ENCODE data around the gene KDM5A. TPM values are rescaled to one million over a fixed set of nuclear protein-coding genes. Genes with fewer than 3 reads are reported as not detected.
A peak's percentile ranks its signal among the peaks of the same experiment; 100 is the strongest.

KDM5A gene
- total and polyA plus RNA-seq, 4 donors, result 6.2 to 101 (median 36.1) TPM

DNA sequence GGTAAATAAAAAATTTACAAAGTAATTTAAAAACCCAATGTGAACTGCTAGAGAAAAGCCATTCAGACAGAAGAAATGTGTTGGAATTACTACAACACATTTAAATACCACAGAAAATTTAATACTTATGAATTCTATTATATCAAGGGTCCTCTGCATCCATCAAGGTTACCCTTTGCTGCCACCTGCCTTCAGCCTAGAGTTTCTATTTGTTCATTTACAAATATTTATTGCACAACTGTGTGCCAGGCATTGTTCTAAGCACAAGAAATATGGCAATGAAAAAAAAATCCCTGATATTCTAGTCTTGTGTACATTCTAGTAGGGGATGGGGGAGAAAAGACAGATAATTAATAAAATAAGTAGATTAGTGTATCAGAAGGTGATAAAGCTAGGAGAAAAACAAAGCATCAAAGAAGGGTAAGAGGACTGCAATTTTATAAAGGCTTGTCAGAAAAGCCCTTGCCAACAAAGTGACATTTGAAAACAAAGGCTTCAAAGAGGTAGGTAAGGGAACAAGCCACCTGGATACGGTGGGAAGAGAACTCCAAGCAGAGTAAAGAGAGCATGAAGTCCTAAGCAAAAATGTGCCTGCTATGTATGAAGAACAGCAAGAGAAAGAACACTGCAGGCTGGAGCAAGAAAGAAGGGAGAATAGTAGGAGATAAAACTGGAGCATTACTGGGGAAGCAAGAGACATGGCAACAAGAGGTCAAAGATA, 67.4 kb downstream of the KDM5A start:
- H3K4me3 ChIP-seq, result no peak overlapping the region
- ATAC-seq (ENCODE audit: insufficient read depth, low FRiP score) (no peak), DNase-seq (peak; percentile 28 to 54 (median 42))
- WGBS, 2 donors, result 87 to 96% methylated on average over 1 of the region's 1 CpG
- H3K36me3 ChIP-seq (ENCODE audit: control insufficient read depth in 4 of 4, insufficient read depth in 4 of 4, low read length in 4 of 4), result peaks cover 31 to 60% (median 45%) of the 10 kb centered on the region in 4 donors
- no peaks in the 10 kb centered on the region for H3K27me3 ChIP-seq (ENCODE audit: control insufficient read depth in 3 of 3, insufficient read depth in 3 of 3, low read length in 2 of 3)
- H3K9me3 ChIP-seq (ENCODE audit: control insufficient read depth in 4 of 4, insufficient read depth in 3 of 4, low read length in 3 of 4), result no peaks in the 10 kb centered on the region
- TF ChIP-seq, protein P1, sequence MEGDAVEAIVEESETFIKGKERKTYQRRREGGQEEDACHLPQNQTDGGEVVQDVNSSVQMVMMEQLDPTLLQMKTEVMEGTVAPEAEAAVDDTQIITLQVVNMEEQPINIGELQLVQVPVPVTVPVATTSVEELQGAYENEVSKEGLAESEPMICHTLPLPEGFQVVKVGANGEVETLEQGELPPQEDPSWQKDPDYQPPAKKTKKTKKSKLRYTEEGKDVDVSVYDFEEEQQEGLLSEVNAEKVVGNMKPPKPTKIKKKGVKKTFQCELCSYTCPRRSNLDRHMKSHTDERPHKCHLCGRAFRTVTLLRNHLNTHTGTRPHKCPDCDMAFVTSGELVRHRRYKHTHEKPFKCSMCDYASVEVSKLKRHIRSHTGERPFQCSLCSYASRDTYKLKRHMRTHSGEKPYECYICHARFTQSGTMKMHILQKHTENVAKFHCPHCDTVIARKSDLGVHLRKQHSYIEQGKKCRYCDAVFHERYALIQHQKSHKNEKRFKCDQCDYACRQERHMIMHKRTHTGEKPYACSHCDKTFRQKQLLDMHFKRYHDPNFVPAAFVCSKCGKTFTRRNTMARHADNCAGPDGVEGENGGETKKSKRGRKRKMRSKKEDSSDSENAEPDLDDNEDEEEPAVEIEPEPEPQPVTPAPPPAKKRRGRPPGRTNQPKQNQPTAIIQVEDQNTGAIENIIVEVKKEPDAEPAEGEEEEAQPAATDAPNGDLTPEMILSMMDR (IDR thresholded peaks at IDR 0.05; ENCODE audit: control extremely low read depth, extremely low read depth), result no peak
- no peaks in the 10 kb centered on the region for H3K4me1 ChIP-seq (ENCODE audit: control insufficient read depth in 5 of 5, insufficient read depth in 5 of 5, low read length in 5 of 5)
- H3K9ac ChIP-seq (ENCODE audit: insufficient read depth in 1 of 2, low read length in 2 of 2), result no peak overlapping the region
- no peak overlapping the region for H3K27ac ChIP-seq (ENCODE audit: low read depth in 1 of 2, low read length in 1 of 2)

DNA sequence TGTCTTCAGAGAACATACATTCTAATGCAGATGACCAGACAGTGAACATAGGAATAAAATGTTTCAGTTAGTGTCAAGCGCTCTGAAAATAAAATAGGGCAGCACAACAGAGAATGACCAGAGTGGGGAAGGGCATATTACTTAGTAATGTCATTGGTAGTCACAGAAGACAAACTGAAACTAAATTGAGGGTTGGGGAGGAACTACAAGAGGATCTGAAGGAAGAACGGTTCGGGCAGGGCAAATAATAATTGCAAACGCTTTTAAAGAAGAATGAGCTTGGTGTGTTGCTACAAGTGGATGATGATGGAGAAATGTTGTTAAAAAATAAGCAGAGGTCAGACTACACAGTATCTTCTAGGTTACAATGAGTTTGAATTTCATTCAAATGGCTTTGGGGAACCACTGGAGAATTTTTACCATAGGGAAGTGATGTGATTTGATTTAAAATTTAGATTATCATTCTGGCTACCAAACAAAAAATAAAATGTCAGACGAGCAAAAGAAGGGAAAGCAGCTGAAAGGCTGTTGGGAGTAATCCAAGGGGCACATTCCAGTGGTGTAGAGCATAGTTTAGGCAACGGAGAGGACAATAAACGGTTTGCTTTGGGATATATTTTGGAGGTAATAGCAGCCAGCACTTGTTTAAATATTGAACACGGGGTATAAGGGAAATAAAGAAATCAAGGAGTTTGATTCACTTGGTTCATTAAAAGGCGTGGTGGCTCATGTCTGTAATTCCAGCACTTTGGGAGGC, 70.2 kb downstream of the KDM5A start:
- no peak for ATAC-seq (ENCODE audit: insufficient read depth, low FRiP score)
- WGBS, 2 donors, result 72 to 84% methylated on average over 9 of the region's 9 CpGs
- TF ChIP-seq, protein P1 (IDR thresholded peaks at IDR 0.05; ENCODE audit: control extremely low read depth, extremely low read depth), result no peak

DNA sequence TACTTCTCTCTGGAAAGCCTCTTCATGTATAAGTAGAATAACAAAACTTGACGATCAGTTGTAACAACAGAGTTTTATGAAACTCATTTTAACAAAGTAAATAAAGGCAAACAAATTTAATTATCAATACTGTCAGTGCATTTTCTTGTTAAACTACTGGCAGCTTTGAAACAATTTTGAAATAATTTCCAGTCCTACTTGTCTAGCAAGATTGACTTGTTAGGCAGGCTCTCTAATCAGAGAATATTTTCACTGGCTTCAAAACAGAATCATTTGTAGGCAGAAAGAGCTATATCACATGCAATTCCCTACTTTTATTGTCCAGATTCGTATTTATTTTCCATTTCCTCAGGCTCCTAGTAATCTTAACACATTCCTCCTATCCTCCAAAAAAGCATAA, 80.6 kb downstream of the KDM5A start:
- WGBS, 2 donors, result 72 to 88% methylated on average over 2 of the region's 2 CpGs
- ATAC-seq (ENCODE audit: insufficient read depth, low FRiP score) (no peak), DNase-seq (peak in 2 of 3 donors; percentile 19 to 25)
- H3K36me3 ChIP-seq (ENCODE audit: control insufficient read depth in 4 of 4, insufficient read depth in 4 of 4, low read length in 4 of 4), result peaks cover 27 to 60% (median 47%) of the 10 kb centered on the region in 4 donors
- H3K27me3 ChIP-seq (ENCODE audit: control insufficient read depth in 3 of 3, insufficient read depth in 3 of 3, low read length in 2 of 3), result no peaks in the 10 kb centered on the region
- no peak overlapping the region for H3K4me3 ChIP-seq
- TF ChIP-seq, protein P1 (IDR thresholded peaks at IDR 0.05; ENCODE audit: control extremely low read depth, extremely low read depth), result no peak
- H3K27ac ChIP-seq (ENCODE audit: low read depth in 1 of 2, low read length in 1 of 2), result no peak overlapping the region
- peaks cover 0 to 5% (median 0%) of the 10 kb centered on the region in 5 donors for H3K4me1 ChIP-seq (ENCODE audit: control insufficient read depth in 5 of 5, insufficient read depth in 5 of 5, low read length in 5 of 5)
- H3K9me3 ChIP-seq (ENCODE audit: control insufficient read depth in 4 of 4, insufficient read depth in 3 of 4, low read length in 3 of 4), result no peaks in the 10 kb centered on the region
- no peak overlapping the region for H3K9ac ChIP-seq (ENCODE audit: insufficient read depth in 1 of 2, low read length in 2 of 2)

More for the DNA sequence above, 70.2 kb downstream of the KDM5A start:
- no peak overlapping the region for H3K9ac ChIP-seq (ENCODE audit: insufficient read depth in 1 of 2, low read length in 2 of 2)
- H3K36me3 ChIP-seq (ENCODE audit: control insufficient read depth in 4 of 4, insufficient read depth in 4 of 4, low read length in 4 of 4), result peaks cover 30 to 72% (median 44%) of the 10 kb centered on the region in 4 donors
- no peak overlapping the region for H3K4me3 ChIP-seq
- H3K4me1 ChIP-seq (ENCODE audit: control insufficient read depth in 5 of 5, insufficient read depth in 5 of 5, low read length in 5 of 5), result no peaks in the 10 kb centered on the region
- no peak overlapping the region for H3K27ac ChIP-seq (ENCODE audit: low read depth in 1 of 2, low read length in 1 of 2)
- no peaks in the 10 kb centered on the region for H3K27me3 ChIP-seq (ENCODE audit: control insufficient read depth in 3 of 3, insufficient read depth in 3 of 3, low read length in 2 of 3)
- DNase-seq, result no peak
- H3K9me3 ChIP-seq (ENCODE audit: control insufficient read depth in 4 of 4, insufficient read depth in 3 of 4, low read length in 3 of 4), result no peaks in the 10 kb centered on the region

All from lung (tissue), 12 donors.